ENCODE measurements around the gene VANGL2.

DNA sequence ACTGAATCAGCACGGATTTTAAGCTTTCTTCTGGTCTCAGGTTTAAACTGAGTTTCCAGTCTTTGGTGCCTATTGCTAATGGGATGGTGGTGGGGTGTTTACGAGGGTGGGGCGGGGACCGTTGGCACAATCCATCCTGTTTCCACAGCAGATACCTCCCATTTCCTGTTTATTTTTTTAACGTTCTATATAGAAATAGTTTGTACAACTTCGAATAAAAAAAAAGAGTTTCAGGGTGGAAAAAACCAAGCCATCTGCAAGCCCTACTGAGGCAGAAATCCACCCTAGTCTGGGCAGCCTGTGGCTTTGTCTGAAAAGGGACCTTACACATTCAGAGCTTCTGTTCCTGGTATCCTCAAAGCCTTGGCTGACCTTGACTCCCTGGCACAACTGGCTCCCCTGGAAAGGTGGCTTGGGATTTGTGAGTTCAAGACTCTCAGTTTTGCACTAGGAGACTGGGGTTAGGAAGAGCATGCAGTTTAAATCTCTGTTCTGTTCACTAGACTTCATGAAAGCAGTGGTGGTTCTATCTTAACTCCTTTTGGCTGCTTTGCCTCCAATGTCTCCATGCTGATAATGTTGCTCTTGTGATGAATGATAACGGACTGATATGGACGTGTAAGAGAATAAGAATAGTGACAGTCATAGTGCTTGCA lies 46.7 kb downstream of the VANGL2 start:
- TF ChIP-seq, protein P1, sequence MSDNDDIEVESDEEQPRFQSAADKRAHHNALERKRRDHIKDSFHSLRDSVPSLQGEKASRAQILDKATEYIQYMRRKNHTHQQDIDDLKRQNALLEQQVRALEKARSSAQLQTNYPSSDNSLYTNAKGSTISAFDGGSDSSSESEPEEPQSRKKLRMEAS (IDR thresholded peaks at IDR 0.05), result no peak
- TF ChIP-seq EZH2 (IDR thresholded peaks at IDR 0.05; ENCODE audit: low read depth, low read length, severe bottlenecking), result no peak
- no peak for TF ChIP-seq KDM1A (IDR thresholded peaks at IDR 0.05; ENCODE audit: borderline replicate concordance, low read length)
- TF ChIP-seq, protein P2, sequence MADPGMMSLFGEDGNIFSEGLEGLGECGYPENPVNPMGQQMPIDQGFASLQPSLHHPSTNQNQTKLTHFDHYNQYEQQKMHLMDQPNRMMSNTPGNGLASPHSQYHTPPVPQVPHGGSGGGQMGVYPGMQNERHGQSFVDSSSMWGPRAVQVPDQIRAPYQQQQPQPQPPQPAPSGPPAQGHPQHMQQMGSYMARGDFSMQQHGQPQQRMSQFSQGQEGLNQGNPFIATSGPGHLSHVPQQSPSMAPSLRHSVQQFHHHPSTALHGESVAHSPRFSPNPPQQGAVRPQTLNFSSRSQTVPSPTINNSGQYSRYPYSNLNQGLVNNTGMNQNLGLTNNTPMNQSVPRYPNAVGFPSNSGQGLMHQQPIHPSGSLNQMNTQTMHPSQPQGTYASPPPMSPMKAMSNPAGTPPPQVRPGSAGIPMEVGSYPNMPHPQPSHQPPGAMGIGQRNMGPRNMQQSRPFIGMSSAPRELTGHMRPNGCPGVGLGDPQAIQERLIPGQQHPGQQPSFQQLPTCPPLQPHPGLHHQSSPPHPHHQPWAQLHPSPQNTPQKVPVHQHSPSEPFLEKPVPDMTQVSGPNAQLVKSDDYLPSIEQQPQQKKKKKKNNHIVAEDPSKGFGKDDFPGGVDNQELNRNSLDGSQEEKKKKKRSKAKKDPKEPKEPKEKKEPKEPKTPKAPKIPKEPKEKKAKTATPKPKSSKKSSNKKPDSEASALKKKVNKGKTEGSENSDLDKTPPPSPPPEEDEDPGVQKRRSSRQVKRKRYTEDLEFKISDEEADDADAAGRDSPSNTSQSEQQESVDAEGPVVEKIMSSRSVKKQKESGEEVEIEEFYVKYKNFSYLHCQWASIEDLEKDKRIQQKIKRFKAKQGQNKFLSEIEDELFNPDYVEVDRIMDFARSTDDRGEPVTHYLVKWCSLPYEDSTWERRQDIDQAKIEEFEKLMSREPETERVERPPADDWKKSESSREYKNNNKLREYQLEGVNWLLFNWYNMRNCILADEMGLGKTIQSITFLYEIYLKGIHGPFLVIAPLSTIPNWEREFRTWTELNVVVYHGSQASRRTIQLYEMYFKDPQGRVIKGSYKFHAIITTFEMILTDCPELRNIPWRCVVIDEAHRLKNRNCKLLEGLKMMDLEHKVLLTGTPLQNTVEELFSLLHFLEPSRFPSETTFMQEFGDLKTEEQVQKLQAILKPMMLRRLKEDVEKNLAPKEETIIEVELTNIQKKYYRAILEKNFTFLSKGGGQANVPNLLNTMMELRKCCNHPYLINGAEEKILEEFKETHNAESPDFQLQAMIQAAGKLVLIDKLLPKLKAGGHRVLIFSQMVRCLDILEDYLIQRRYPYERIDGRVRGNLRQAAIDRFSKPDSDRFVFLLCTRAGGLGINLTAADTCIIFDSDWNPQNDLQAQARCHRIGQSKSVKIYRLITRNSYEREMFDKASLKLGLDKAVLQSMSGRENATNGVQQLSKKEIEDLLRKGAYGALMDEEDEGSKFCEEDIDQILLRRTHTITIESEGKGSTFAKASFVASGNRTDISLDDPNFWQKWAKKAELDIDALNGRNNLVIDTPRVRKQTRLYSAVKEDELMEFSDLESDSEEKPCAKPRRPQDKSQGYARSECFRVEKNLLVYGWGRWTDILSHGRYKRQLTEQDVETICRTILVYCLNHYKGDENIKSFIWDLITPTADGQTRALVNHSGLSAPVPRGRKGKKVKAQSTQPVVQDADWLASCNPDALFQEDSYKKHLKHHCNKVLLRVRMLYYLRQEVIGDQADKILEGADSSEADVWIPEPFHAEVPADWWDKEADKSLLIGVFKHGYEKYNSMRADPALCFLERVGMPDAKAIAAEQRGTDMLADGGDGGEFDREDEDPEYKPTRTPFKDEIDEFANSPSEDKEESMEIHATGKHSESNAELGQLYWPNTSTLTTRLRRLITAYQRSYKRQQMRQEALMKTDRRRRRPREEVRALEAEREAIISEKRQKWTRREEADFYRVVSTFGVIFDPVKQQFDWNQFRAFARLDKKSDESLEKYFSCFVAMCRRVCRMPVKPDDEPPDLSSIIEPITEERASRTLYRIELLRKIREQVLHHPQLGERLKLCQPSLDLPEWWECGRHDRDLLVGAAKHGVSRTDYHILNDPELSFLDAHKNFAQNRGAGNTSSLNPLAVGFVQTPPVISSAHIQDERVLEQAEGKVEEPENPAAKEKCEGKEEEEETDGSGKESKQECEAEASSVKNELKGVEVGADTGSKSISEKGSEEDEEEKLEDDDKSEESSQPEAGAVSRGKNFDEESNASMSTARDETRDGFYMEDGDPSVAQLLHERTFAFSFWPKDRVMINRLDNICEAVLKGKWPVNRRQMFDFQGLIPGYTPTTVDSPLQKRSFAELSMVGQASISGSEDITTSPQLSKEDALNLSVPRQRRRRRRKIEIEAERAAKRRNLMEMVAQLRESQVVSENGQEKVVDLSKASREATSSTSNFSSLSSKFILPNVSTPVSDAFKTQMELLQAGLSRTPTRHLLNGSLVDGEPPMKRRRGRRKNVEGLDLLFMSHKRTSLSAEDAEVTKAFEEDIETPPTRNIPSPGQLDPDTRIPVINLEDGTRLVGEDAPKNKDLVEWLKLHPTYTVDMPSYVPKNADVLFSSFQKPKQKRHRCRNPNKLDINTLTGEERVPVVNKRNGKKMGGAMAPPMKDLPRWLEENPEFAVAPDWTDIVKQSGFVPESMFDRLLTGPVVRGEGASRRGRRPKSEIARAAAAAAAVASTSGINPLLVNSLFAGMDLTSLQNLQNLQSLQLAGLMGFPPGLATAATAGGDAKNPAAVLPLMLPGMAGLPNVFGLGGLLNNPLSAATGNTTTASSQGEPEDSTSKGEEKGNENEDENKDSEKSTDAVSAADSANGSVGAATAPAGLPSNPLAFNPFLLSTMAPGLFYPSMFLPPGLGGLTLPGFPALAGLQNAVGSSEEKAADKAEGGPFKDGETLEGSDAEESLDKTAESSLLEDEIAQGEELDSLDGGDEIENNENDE (IDR thresholded peaks at IDR 0.05; ENCODE audit: insufficient replicate concordance, low read length), result no peak
